GM19372 (cell line): Measurements from ENCODE around the gene SLC25A19.
"Not testable (repeated sequence)": the region's sequence is repeated elsewhere in the genome, so short reads cannot be mapped to it uniquely, and the experiment has no call there.

Source experiments
- ATAC-seq: cut with Tn5 transposase; IDR thresholded peaks from one replicate; pipeline ENCODE4 v1.9.1; 2021; ENCODE audit warnings: mild to moderate bottlenecking, low read depth, moderate library complexity; ENCODE audit not compliant: unreplicated experiment

The SLC25A19 gene

GRCh38 chr17:75307957-75308731, 18.9 kb upstream of the SLC25A19 start:
- ATAC-seq = no peak

GRCh38 chr17:75301502-75302206, 12.4 kb upstream of the SLC25A19 start:
- ATAC-seq = no peak

- ATAC-seq = no peak
These were observed 11.8 kb upstream of the SLC25A19 start for GRCh38 chr17:75301049-75301448.

GRCh38 chr17:75300280-75300679, 11.0 kb upstream of the SLC25A19 start:
- ATAC-seq = no peak

GRCh38 chr17:75295201-75296158, 6.2 kb upstream of the SLC25A19 start:
- ATAC-seq = peak; percentile 65

GRCh38 chr17:75292810-75293448, 3.7 kb upstream of the SLC25A19 start:
- not testable (repeated sequence) for ATAC-seq

- ATAC-seq = peak; percentile 5
These were observed 652 bp upstream of the SLC25A19 start for GRCh38 chr17:75289832-75290337.

GRCh38 chr17:75288770-75289114, 491 bp downstream of the SLC25A19 start:
- ATAC-seq = peak; percentile 7

- no peak for ATAC-seq
These were observed 874 bp downstream of the SLC25A19 start for GRCh38 chr17:75288359-75288758.

- no peak for ATAC-seq
These were observed 2.0 kb downstream of the SLC25A19 start for GRCh38 chr17:75287221-75287620.

GRCh38 chr17:75285123-75285522, 4.1 kb downstream of the SLC25A19 start:
- no peak for ATAC-seq

GRCh38 chr17:75280189-75280588, 9.0 kb downstream of the SLC25A19 start:
- not testable (repeated sequence) for ATAC-seq

GRCh38 chr17:75277664-75278071, 11.6 kb downstream of the SLC25A19 start:
- no peak for ATAC-seq

- no peak for ATAC-seq
These were observed 15.1 kb downstream of the SLC25A19 start for GRCh38 chr17:75273977-75274708.

GRCh38 chr17:75272848-75273184, 16.4 kb downstream of the SLC25A19 start:
- no peak for ATAC-seq

- no peak for ATAC-seq
These were observed 17.0 kb downstream of the SLC25A19 start for GRCh38 chr17:75271955-75272847.

GRCh38 chr17:75271233-75271954, 17.8 kb downstream of the SLC25A19 start:
- peak; percentile 81 for ATAC-seq

GRCh38 chr17:75270966-75271232, 18.3 kb downstream of the SLC25A19 start, which contains the start of gene MIF4GD:
MIF4GD (minus strand) TSS chr17:75271231; CDS start chr17:75270195, 1,036 bp downstream.
- ATAC-seq = no peak
